Stomach (tissue), 9 donors: Measurements from ENCODE around the gene CD81. TPM values are rescaled to one million over a fixed set of nuclear protein-coding genes. Genes with fewer than 3 reads are reported as not detected.

Experiments
- DNase-seq, 2 donors: peaks; one replicate each; pipeline versions ENCODE4 v3.0.0 to v3.0.0-alpha.2; 2013 to 2019
- H3K27ac ChIP-seq, 5 donors: fragments of 200-600 bp in 4 of 5; sonication (generic) in 4 of 5; one replicate each; pipeline ENCODE4 v1.5.1; 2013 to 2019; ENCODE audit warnings: mild to moderate bottlenecking in 1 of 5, moderate library complexity in 1 of 5
- H3K27me3 ChIP-seq, 3 donors: fragments of 200-600 bp; sonication (generic); one replicate each; pipeline ENCODE4 v1.5.1; 2017 to 2019; ENCODE audit warnings: mixed run types in 1 of 3
- H3K36me3 ChIP-seq, 4 donors: fragments of 200-600 bp; sonication (generic); 1 replicate in 3 of 4; 2 replicates in 1 of 4; pipeline ENCODE4 v1.5.1; 2016 to 2019
- H3K4me1 ChIP-seq, 4 donors: fragments of 200-600 bp; sonication (generic); one replicate each; pipeline ENCODE4 v1.5.1; 2016 to 2019
- H3K4me3 ChIP-seq, 4 donors: fragments of 200-600 bp; sonication (generic) in 3 of 4; one replicate each; pipeline ENCODE4 v1.5.1; 2016 to 2019; ENCODE audit warnings: mild to moderate bottlenecking in 1 of 4
- H3K9me3 ChIP-seq, 4 donors: fragments of 200-600 bp; sonication (generic); one replicate each; pipeline ENCODE4 v1.5.1; 2016 to 2019
- CTCF ChIP-seq, 7 experiments: fragments of 450-650 bp in 4 of 7; fragments of 200-600 bp in 3 of 7; sonication (generic) in 3 of 7; IDR thresholded peaks; one replicate each; pipeline ENCODE4 v1.5.1; 2016 to 2019; ENCODE audit warnings: antibody characterized with exemption in 7 of 7, control low read depth in 2 of 7, mild to moderate bottlenecking in 1 of 7
- EP300 ChIP-seq: sonication (generic); formaldehyde crosslinking; IDR thresholded peaks from one replicate; pipeline ENCODE4 v1.6.1; 2017; ENCODE audit warnings: antibody characterized with exemption
- POLR2A ChIP-seq, 4 donors: fragments of 450-650 bp; IDR thresholded peaks; one replicate each; pipeline ENCODE4 v1.6.1; 2016; ENCODE audit warnings: antibody characterized with exemption in 4 of 4, control low read depth in 2 of 4, mild to moderate bottlenecking in 1 of 4, moderate library complexity in 1 of 4
- POLR2AphosphoS5 ChIP-seq, 3 donors: sonication (generic); formaldehyde crosslinking; IDR thresholded peaks; one replicate each; pipeline ENCODE4 v1.6.1; 2016; ENCODE audit warnings: antibody characterized with exemption in 3 of 3
- WGBS, 5 donors: extraction: QIAGEN DNeasy Blood & Tissue Kit in 3 of 5; methylation state at CpG; one replicate each; pipeline versions ENCODE4 v1.1.5 to v1.1.7; 2013 to 2018; 5-methylcytosine and 5-hydroxymethylcytosine counted together
- intact Hi-C: fragments of 100-400 bp; cut with DNase I; formaldehyde crosslinking; loops from one replicate; pipeline ENCODE4 v1.15.1; 2023; ENCODE audit warnings: low total_unique reads
- polyA plus RNA-seq, 3 donors: library from polyadenylated mRNA; stranded (reverse); fragments of 200-250 nt; gene quantifications; one replicate each; pipeline ENCODE4 v1.2.3, GENCODE V29; 2013
- total RNA-seq, 5 donors: library from RNA; depleted of rRNA; stranded (reverse); fragments of >200 nt; gene quantifications; one replicate each; pipeline versions ENCODE4 v1.1.0 to v1.2.3, GENCODE V29; 2014 to 2016
- donor health status: healthy with polysubstance abuse.
- donor health status: Bipolar disorder and iron deficiency.
- donor health status: healthy.

The CD81 gene
- total and polyA plus RNA-seq, 8 donors = 95.0 to 327 (median 223) TPM

- H3K27me3 ChIP-seq = peaks cover 0 to 12% (median 0%) of the 10 kb centered on the region in 3 donors
- H3K4me3 ChIP-seq = no peak overlapping the region
- DNase-seq = no peak
- WGBS, 5 donors = 45 to 79% (median 72%) methylated on average over 3 to 12 of the region's 12 CpGs
- no peaks in the 10 kb centered on the region for H3K9me3 ChIP-seq
- H3K4me1 ChIP-seq = peaks cover 0 to 18% (median 10%) of the 10 kb centered on the region in 4 donors
- intact Hi-C loops = loop anchor here (5.0 kb wide), 1 partner anchor 459 kb away; the partner anchor contains the start of gene CDKN1C
- no peak overlapping the region for H3K27ac ChIP-seq
- TF ChIP-seq CTCF (IDR thresholded peaks at IDR 0.05) (no peak), EP300 (no peak), POLR2A (IDR thresholded peaks at IDR 0.05) (no peak), POLR2AphosphoS5 (IDR thresholded peaks at IDR 0.05) (no peak)
- H3K36me3 ChIP-seq = no peaks in the 10 kb centered on the region
Measured at GRCh38 chr11:2427721-2428321, 50.7 kb downstream of the CD81 start.

DNA sequence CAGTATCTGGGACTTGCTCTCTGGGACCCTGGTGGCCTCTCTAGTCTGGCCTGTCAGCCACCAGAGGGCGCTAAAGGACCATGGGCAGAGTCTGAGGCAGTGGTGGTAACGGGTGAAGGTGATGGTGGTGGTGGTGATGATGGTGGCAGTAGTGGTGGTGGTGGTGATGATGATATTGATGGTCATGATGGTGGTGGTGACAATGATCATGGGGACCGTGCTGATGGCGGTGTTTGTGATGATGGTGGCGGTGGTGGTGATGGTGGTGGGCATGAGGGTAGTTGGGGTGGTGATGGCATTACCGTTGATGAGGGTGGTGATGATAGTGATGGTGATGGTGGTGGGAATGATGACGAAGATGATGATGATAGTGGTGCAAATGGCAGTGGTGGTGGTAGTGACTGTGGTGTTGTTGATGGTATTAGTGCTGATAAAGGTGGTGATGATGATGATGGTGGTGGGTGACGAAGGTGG, 51.2 kb downstream of the CD81 start:
- H3K27me3 ChIP-seq = peaks cover 0 to 7% (median 0%) of the 10 kb centered on the region in 3 donors
- intact Hi-C loops = loop anchor here (5.0 kb wide), 1 partner anchor 459 kb away; the partner anchor contains the start of gene CDKN1C
- TF ChIP-seq CTCF (IDR thresholded peaks at IDR 0.05) (peak in 6 of 7 experiments; percentile 10 to 99 (median 90)), POLR2AphosphoS5 (IDR thresholded peaks at IDR 0.05) (no peak), POLR2A (IDR thresholded peaks at IDR 0.05) (peak in 1 of 4 donors; percentile 92), EP300 (no peak)
- 48 to 61% (median 56%) methylated on average over 8 of the region's 8 CpGs for WGBS, 5 donors
- DNase-seq = peak; percentile 86 to 90
- no peaks in the 10 kb centered on the region for H3K36me3 ChIP-seq
- no peak overlapping the region for H3K4me3 ChIP-seq
- no peaks in the 10 kb centered on the region for H3K9me3 ChIP-seq
- no peak overlapping the region for H3K27ac ChIP-seq
- H3K4me1 ChIP-seq = peaks cover 0 to 18% (median 10%) of the 10 kb centered on the region in 4 donors

GRCh38 chr11:2431395-2431794, 54.3 kb downstream of the CD81 start:
- Histone ChIP-seq H3K4me1 (peaks cover 0 to 18% (median 10%) of the 10 kb centered on the region in 4 donors), H3K9me3 (no peaks in the 10 kb centered on the region), H3K27me3 (peaks cover 0 to 7% (median 0%) of the 10 kb centered on the region in 3 donors), H3K4me3 (no peak overlapping the region), H3K36me3 (no peaks in the 10 kb centered on the region), H3K27ac (no peak overlapping the region)
- DNase-seq = no peak
- intact Hi-C loops = loop anchor here (5.0 kb wide), 1 partner anchor 96 kb away; no protein-coding TSS in a partner anchor
- WGBS, 5 donors = 79 to 95% (median 82%) methylated on average over 1 of the region's 1 CpG
- TF ChIP-seq CTCF (IDR thresholded peaks at IDR 0.05) = no peak
- no peak for TF ChIP-seq POLR2A (IDR thresholded peaks at IDR 0.05)
- TF ChIP-seq EP300 = no peak
- no peak for TF ChIP-seq POLR2AphosphoS5 (IDR thresholded peaks at IDR 0.05)

GRCh38 chr11:2432171-2432621, 55.1 kb downstream of the CD81 start:
- Histone ChIP-seq H3K27ac (no peak overlapping the region), H3K9me3 (no peaks in the 10 kb centered on the region), H3K36me3 (no peaks in the 10 kb centered on the region), H3K27me3 (peaks cover 0 to 15% (median 0%) of the 10 kb centered on the region in 3 donors), H3K4me1 (peaks cover 0 to 10% (median 5%) of the 10 kb centered on the region in 4 donors), H3K4me3 (no peak overlapping the region)
- intact Hi-C loops = loop anchor here (5.0 kb wide), 1 partner anchor 95 kb away; no protein-coding TSS in a partner anchor
- WGBS, 5 donors = 73 to 82% (median 81%) methylated on average over 6 to 15 of the region's 15 CpGs
- TF ChIP-seq EP300 (no peak), POLR2AphosphoS5 (IDR thresholded peaks at IDR 0.05) (no peak), CTCF (IDR thresholded peaks at IDR 0.05) (no peak), POLR2A (IDR thresholded peaks at IDR 0.05) (no peak)
- no peak for DNase-seq
